SU-DHL-6 (cell line): ENCODE measurements around the gene PRKAR2B.
A peak's percentile ranks its signal among the peaks of the same experiment; 100 is the strongest.

ENCODE experiments used
- H2AFZ ChIP-seq: fragments of 200-600 bp; sonication (generic); 2 replicates; pipeline ENCODE4 v1.6.1; 2014; ENCODE audit warnings: low read depth, mild to moderate bottlenecking, moderate library complexity, mixed read lengths, antibody characterized with exemption, low read length; ENCODE audit not compliant: severe bottlenecking
- H3F3A ChIP-seq: fragments of 200-600 bp; shearing (Covaris generic); 2 replicates; pipeline ENCODE4 v1.6.0; 2016; ENCODE audit warnings: antibody characterized with exemption, mild to moderate bottlenecking; ENCODE audit not compliant: insufficient read depth
- H3K27ac ChIP-seq: fragments of 200-600 bp; sonication (generic); 2 replicates; pipeline ENCODE4 v1.5.1; 2016; ENCODE audit warnings: low read depth, mild to moderate bottlenecking, low read length, moderate library complexity, mixed read lengths
- H3K27me3 ChIP-seq: fragments of 200-600 bp; sonication (generic), shearing (Covaris generic); 2 replicates; pipeline ENCODE4 v1.6.0; 2014; ENCODE audit warnings: mild to moderate bottlenecking, low read length
- H3K36me3 ChIP-seq: fragments of 200-600 bp; sonication (generic); 2 replicates; pipeline ENCODE4 v1.6.1; 2014; ENCODE audit warnings: mild to moderate bottlenecking, low read length, mixed read lengths
- H3K4me2 ChIP-seq: fragments of 300-600, 200-600 bp; shearing (Covaris generic), sonication (generic); 2 replicates; pipeline ENCODE4 v1.6.0; 2014; ENCODE audit warnings: low read length, low read depth, mild to moderate bottlenecking; ENCODE audit not compliant: poor library complexity, severe bottlenecking
- H3K4me3 ChIP-seq: fragments of 200-600 bp; sonication (generic); 2 replicates; pipeline ENCODE4 v1.5.1; 2014; ENCODE audit warnings: antibody characterized with exemption, low read length, mild to moderate bottlenecking, mixed read lengths; ENCODE audit not compliant: insufficient read depth, poor library complexity, severe bottlenecking
- H3K79me2 ChIP-seq: fragments of 200-600 bp; sonication (generic); 2 replicates; pipeline ENCODE4 v1.6.1; 2014; ENCODE audit warnings: mild to moderate bottlenecking, low read length, moderate library complexity; ENCODE audit not compliant: insufficient read depth
- H3K9ac ChIP-seq: fragments of 200-600 bp; sonication (generic); 2 replicates; pipeline ENCODE4 v1.7.0; 2014; ENCODE audit warnings: mild to moderate bottlenecking, low read length
- H3K9me2 ChIP-seq: fragments of 200-600 bp; sonication (generic); replicated peaks from 2 replicates; pipeline ENCODE4 v1.6.1; 2014; ENCODE audit warnings: low read length; ENCODE audit not compliant: insufficient read depth
- H3K9me3 ChIP-seq: fragments of 200-600 bp; sonication (generic); 2 replicates; pipeline ENCODE4 v1.6.1; 2014; ENCODE audit warnings: low read length, mixed read lengths; ENCODE audit not compliant: insufficient read depth
- H4K20me1 ChIP-seq: fragments of 200-600 bp; sonication (generic); 2 replicates; pipeline ENCODE4 v1.6.1; 2014; ENCODE audit warnings: low read depth, mild to moderate bottlenecking, antibody characterized with exemption, low read length, moderate library complexity, mixed read lengths
- CTCF ChIP-seq: fragments of 200-600 bp; sonication (generic); IDR thresholded peaks from one replicate; pipeline ENCODE4 v1.5.1; 2017; ENCODE audit warnings: antibody characterized with exemption, mild to moderate bottlenecking, low read length, moderate library complexity; ENCODE audit not compliant: insufficient read depth, poor library complexity, severe bottlenecking
- EZH2phosphoT487 ChIP-seq: fragments of 200-600 bp; sonication (generic), shearing (Covaris generic); conservative IDR thresholded peaks from 2 replicates; pipeline ENCODE4 v1.6.1; 2018; ENCODE audit warnings: mild to moderate bottlenecking, antibody characterized with exemption, low read length, moderate library complexity, mixed read lengths

PRKAR2B gene

GRCh38 chr7:107044347-107045194, at the start of gene PRKAR2B:
Gene PRKAR2B, plus strand, starts transcription at chr7:107044705. Its CDS starts 203 bp downstream, at chr7:107044908.
- Histone ChIP-seq H3K4me3 (peak within 1 kb of the TSS; percentile 63), H3K27me3 (no peaks in the 10 kb centered on the region), H3F3A (peaks cover 8% of the 10 kb centered on the region), H3K9ac (peak within 1 kb of the TSS; percentile 57), H3K4me2 (peak within 1 kb of the TSS; percentile 67), H3K9me3 (no peaks in the 10 kb centered on the region), H2AFZ (peak within 1 kb of the TSS; percentile 71), H3K36me3 (no peaks in the 10 kb centered on the region), H4K20me1 (no peaks in the 10 kb centered on the region), H3K27ac (no peak within 1 kb of the TSS), H3K79me2 (no peaks in the 10 kb centered on the region), H3K9me2 (no peaks in the 10 kb centered on the region)
- TF ChIP-seq EZH2phosphoT487 (no peak), CTCF (no peak)

- Histone ChIP-seq H2AFZ (no peak overlapping the region), H3K4me2 (no peak overlapping the region), H3K79me2 (no peaks in the 10 kb centered on the region), H3K4me3 (no peak overlapping the region), H3K9me3 (no peaks in the 10 kb centered on the region), H3K27me3 (no peaks in the 10 kb centered on the region), H3K36me3 (no peaks in the 10 kb centered on the region), H4K20me1 (no peaks in the 10 kb centered on the region), H3K9me2 (no peaks in the 10 kb centered on the region), H3F3A (no peaks in the 10 kb centered on the region), H3K27ac (no peak overlapping the region), H3K9ac (no peak overlapping the region)
- TF ChIP-seq CTCF (no peak), EZH2phosphoT487 (no peak)
Measured at GRCh38 chr7:106994833-106995232, 49.7 kb upstream of the PRKAR2B start.

GRCh38 chr7:106997487-106998271, 46.8 kb upstream of the PRKAR2B start:
- H3K9ac ChIP-seq = no peak overlapping the region
- no peak overlapping the region for H3K4me2 ChIP-seq

More at GRCh38 chr7:106997487-106998271, 46.8 kb upstream of the PRKAR2B start:
- H3K79me2 ChIP-seq = no peaks in the 10 kb centered on the region
- no peak overlapping the region for H2AFZ ChIP-seq
- no peaks in the 10 kb centered on the region for H3K27me3 ChIP-seq
- no peaks in the 10 kb centered on the region for H3K9me2 ChIP-seq
- no peak overlapping the region for H3K27ac ChIP-seq
- H3F3A ChIP-seq = no peaks in the 10 kb centered on the region
- no peaks in the 10 kb centered on the region for H3K9me3 ChIP-seq
- H4K20me1 ChIP-seq = no peaks in the 10 kb centered on the region
- H3K4me3 ChIP-seq = no peak overlapping the region
- H3K36me3 ChIP-seq = no peaks in the 10 kb centered on the region
- no peak for TF ChIP-seq CTCF
- no peak for TF ChIP-seq EZH2phosphoT487
